Thyroid gland (tissue), 4 donors: ENCODE results near the gene SCARB1. TPM values are rescaled to one million over a fixed set of nuclear protein-coding genes. Genes with fewer than 3 reads are reported as not detected.

Source experiments
- DNase-seq, 2 donors: peaks; one replicate each; pipeline ENCODE4 v3.0.0-alpha.2; 2019
- H3K27ac ChIP-seq, 3 donors: fragments of 200-600 bp; sonication (generic); 1 replicate in 2 of 3; 2 replicates in 1 of 3; pipeline ENCODE4 v1.5.1; 2016 to 2019; ENCODE audit warnings: mild to moderate bottlenecking in 1 of 3, moderate library complexity in 1 of 3
- H3K27me3 ChIP-seq: fragments of 200-600 bp; sonication (generic); one replicate; pipeline ENCODE4 v1.5.1; 2019
- H3K36me3 ChIP-seq, 2 donors: fragments of 200-600 bp; sonication (generic); one replicate each; pipeline ENCODE4 v1.5.1; 2016 to 2019
- H3K4me1 ChIP-seq, 2 donors: fragments of 200-600 bp; sonication (generic); one replicate each; pipeline ENCODE4 v1.5.1; 2017 to 2019
- H3K4me3 ChIP-seq, 3 donors: fragments of 200-600 bp; sonication (generic); replicated peaks in 1 of 3; 1 replicate in 2 of 3; 2 replicates in 1 of 3; pipeline ENCODE4 v1.5.1; 2016; ENCODE audit warnings: mild to moderate bottlenecking in 1 of 3
- H3K9me3 ChIP-seq: fragments of 200-600 bp; sonication (generic); one replicate; pipeline ENCODE4 v1.5.1; 2017
- POLR2A ChIP-seq, 2 donors: fragments of 450-650 bp; IDR thresholded peaks; one replicate each; pipeline ENCODE4 v1.6.1; 2017; ENCODE audit warnings: antibody characterized with exemption in 2 of 2, mild to moderate bottlenecking in 2 of 2, moderate library complexity in 1 of 2
- WGBS, 2 donors: methylation state at CpG; one replicate each; pipeline ENCODE4 v1.1.5; 2017; 5-methylcytosine and 5-hydroxymethylcytosine counted together
- intact Hi-C: fragments of 100-400 bp; cut with DNase I; formaldehyde crosslinking; loops from one replicate; pipeline ENCODE4 v1.15.1; 2023
- total RNA-seq, 4 donors: library from RNA; depleted of rRNA; stranded (reverse); fragments of >200 nt; gene quantifications; one replicate each; pipeline ENCODE4 v1.2.3, GENCODE V29; 2016
- TF ChIP-seq, protein P1 (sequence below), 6 experiments: fragments of 200-600 bp in 3 of 6; fragments of 450-650 bp in 3 of 6; sonication (generic) in 3 of 6; IDR thresholded peaks; one replicate each; pipeline ENCODE4 v1.5.1; 2016 to 2019; ENCODE audit warnings: antibody characterized with exemption in 6 of 6, mild to moderate bottlenecking in 2 of 6, inconsistent platforms in 1 of 6, moderate library complexity in 1 of 6

Gene SCARB1
- total RNA-seq, 4 donors from 2014 or later, result 10.9 to 16.0 (median 15.4) TPM

DNA sequence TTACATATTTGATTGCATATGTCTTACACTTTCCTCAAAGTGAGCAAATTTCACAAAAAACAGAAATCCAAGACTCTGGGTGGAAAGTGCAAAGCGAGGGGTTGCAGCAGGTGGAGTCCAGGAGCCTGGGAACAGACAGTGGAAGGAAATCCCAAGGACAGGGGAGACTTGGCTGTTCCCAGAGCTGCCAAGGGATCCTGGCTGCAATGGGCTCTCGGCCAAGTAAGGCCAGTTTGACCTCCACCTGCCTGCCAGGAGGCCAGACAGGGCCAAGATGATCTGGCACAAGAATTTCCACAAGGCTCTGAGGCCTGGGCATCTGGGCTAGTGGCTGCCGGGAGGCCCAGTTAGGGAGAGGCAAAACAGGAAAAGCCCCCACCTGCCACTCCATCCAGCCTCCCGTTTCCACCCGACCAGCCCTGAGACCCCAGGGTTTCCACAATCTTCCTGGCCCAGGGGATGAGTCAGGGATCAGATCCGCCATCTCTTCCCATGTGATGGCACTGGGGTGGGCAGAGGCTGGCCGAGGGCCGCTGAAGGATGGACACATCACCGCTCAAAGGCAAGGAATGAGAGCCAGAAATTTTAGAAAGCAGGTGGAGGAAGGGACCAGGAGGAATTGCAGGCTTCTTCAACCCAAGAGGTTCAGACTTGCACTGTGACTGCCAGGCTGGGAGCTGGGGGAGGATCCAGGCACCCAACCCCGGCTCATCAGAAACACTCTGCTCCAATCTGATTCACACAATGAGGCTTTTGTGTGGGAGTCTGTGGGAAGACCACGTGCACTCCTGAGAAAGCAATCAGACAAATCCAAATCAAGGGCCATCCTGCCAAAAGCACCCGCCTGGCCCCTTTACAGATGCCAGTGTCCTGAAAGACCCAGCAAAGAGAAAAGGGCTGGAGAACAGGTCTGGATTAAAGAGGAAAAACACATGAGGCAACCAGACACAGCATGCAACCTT, 16.3 kb downstream of the SCARB1 start:
- Histone ChIP-seq H3K27ac (peak overlapping the region in 1 of 3 donors; percentile 48), H3K4me1 (peaks cover 14 to 19% of the 10 kb centered on the region in 2 donors), H3K36me3 (no peaks in the 10 kb centered on the region), H3K27me3 (no peaks in the 10 kb centered on the region), H3K4me3 (no peak overlapping the region), H3K9me3 (no peaks in the 10 kb centered on the region)
- TF ChIP-seq POLR2A (IDR thresholded peaks at IDR 0.05), result no peak
- TF ChIP-seq, protein P1, sequence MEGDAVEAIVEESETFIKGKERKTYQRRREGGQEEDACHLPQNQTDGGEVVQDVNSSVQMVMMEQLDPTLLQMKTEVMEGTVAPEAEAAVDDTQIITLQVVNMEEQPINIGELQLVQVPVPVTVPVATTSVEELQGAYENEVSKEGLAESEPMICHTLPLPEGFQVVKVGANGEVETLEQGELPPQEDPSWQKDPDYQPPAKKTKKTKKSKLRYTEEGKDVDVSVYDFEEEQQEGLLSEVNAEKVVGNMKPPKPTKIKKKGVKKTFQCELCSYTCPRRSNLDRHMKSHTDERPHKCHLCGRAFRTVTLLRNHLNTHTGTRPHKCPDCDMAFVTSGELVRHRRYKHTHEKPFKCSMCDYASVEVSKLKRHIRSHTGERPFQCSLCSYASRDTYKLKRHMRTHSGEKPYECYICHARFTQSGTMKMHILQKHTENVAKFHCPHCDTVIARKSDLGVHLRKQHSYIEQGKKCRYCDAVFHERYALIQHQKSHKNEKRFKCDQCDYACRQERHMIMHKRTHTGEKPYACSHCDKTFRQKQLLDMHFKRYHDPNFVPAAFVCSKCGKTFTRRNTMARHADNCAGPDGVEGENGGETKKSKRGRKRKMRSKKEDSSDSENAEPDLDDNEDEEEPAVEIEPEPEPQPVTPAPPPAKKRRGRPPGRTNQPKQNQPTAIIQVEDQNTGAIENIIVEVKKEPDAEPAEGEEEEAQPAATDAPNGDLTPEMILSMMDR (IDR thresholded peaks at IDR 0.05), result no peak
- 44 to 45% methylated on average over 12 of the region's 12 CpGs for WGBS, 2 donors
- intact Hi-C loops, result no loop called here
- DNase-seq, result peak; percentile 72 to 88

DNA sequence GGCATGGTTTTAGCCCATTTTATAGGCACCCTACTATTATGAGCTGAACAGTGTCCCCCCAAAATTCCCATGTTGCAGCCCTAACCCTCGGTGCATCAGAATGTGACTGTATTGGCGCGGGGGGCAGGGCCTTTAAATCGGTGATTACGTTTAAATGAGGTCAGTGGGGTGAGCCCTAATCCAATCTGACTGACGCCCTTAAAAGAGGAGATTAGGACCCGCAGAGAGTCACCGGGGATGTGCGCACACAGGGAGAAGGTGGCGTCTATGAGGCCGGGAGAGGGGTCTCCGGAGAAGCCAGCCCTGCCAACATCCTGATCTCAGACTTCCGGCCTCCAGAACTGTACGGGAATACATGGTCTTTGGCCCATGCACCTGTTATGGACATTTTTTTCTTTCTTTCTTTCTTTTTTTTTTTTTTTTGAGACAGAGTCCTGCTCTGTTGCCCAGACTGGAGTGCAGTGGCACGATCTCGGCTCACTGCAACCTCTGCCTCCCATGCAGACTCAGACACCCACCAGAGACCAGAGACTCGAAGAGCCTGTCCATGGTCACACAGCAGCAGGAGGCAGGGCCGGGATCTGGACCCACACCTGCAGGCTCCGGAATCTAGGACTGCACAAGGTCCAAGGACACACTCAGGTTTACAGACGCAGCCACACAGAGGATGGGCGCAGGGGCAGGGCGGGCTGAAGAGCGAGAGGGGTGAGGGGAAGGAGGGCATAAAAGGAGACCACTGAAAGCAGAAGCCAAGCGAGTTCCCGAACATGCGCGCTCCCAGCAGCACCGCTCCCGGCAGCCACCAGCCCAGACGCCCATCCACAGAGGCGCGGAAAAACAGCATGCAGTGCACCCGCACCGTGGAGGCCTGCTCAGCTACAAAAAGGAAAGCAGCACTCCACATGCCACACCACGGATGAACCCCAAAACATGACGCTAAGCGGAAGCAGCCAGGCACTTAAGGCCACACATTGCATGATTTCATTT, 19.0 kb downstream of the SCARB1 start:
- WGBS, 2 donors, result 91 to 96% methylated on average over 37 of the region's 37 CpGs
- no peaks in the 10 kb centered on the region for H3K9me3 ChIP-seq
- no peaks in the 10 kb centered on the region for H3K36me3 ChIP-seq
- intact Hi-C loops, result no loop called here
- DNase-seq, result no peak
- no peak overlapping the region for H3K4me3 ChIP-seq
- H3K4me1 ChIP-seq, result peaks cover 14 to 20% of the 10 kb centered on the region in 2 donors
- TF ChIP-seq, protein P1 (IDR thresholded peaks at IDR 0.05), result no peak
- H3K27me3 ChIP-seq, result no peaks in the 10 kb centered on the region
- no peak overlapping the region for H3K27ac ChIP-seq

DNA sequence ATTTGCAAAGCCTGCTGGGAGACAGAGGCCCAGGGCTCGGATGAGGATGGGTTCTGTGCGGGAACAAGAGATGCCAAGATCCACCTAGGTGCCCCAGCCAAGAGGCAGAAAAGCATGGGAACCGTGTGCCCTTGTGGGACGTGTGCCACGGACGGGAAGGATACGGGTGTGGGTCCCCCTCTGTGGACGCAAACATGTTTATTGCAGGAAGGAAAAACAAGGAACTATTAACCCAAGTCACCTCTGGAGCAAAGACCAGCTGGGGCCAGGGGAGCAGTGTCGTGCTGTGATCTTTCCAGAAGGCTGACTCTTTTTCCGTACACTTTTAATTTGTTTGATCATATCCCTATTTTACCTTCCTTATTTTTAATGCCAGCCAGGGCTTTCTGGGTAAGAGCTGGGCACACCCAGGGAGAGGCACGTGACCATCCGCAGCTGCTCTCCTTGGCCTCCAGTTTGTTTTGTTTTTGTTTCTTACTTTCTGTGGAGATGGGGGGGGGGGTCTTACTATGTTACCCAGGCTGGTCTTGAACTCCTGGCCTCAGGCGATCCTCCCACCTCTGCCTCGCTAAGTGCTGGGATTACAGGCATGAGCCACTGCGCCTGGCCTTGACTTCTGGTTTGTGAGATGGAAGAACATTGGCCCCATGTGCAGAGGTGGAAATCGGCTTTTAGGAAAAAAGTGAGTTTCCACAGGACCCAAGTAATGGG, 20.7 kb downstream of the SCARB1 start:
- no peak overlapping the region for H3K4me3 ChIP-seq
- intact Hi-C loops, result no loop called here
- H3K36me3 ChIP-seq, result no peaks in the 10 kb centered on the region
- H3K4me1 ChIP-seq, result peaks cover 11 to 19% of the 10 kb centered on the region in 2 donors
- no peak overlapping the region for H3K27ac ChIP-seq
- H3K27me3 ChIP-seq, result no peaks in the 10 kb centered on the region
- 79 to 85% methylated on average over 16 of the region's 16 CpGs for WGBS, 2 donors
- no peaks in the 10 kb centered on the region for H3K9me3 ChIP-seq
- DNase-seq, result no peak
- TF ChIP-seq, protein P1 (IDR thresholded peaks at IDR 0.05), result no peak
- no peak for TF ChIP-seq POLR2A (IDR thresholded peaks at IDR 0.05)

DNA sequence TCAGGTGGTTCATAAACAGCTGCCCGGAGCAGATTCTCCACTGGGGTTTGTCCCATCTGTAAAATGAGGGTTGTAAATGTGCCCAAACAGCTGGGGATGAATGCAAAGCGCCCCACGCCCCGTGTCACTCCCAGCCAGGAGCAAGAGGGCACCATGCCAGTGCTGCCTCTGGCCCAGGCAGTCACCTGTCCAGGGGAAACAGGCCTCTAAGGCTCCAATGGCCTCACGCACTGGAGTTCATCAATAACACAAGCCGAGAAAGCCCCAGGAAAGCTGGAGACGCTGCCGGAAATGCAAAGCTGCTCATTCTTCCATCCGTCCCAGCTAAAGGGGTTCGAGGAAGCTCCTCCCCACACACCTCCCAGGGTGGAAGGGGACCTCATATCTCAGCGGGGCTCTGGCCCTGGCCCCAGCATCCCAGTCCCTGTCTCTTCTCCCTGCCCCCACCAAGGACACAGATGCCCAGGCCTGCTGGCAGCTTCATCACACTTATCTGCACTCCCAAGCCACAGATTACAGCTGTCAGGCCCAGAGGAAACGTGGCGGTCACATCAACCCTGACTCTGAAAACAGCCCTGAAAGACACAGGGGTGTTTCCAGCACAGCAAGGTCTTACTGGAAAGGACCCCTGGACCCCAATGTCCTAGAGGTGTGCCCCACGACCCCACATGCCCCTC, 21.5 kb downstream of the SCARB1 start:
- Histone ChIP-seq H3K27ac (no peak overlapping the region), H3K27me3 (no peaks in the 10 kb centered on the region), H3K9me3 (no peaks in the 10 kb centered on the region), H3K36me3 (no peaks in the 10 kb centered on the region), H3K4me3 (no peak overlapping the region), H3K4me1 (peaks cover 4 to 13% of the 10 kb centered on the region in 2 donors)
- WGBS, 2 donors, result 90 to 94% methylated on average over 11 of the region's 14 CpGs
- DNase-seq, result no peak
- TF ChIP-seq, protein P1 (IDR thresholded peaks at IDR 0.05), result no peak
- no peak for TF ChIP-seq POLR2A (IDR thresholded peaks at IDR 0.05)
- intact Hi-C loops, result no loop called here
